ENCODE measurements around the gene PARM1.

PARM1 gene

DNA sequence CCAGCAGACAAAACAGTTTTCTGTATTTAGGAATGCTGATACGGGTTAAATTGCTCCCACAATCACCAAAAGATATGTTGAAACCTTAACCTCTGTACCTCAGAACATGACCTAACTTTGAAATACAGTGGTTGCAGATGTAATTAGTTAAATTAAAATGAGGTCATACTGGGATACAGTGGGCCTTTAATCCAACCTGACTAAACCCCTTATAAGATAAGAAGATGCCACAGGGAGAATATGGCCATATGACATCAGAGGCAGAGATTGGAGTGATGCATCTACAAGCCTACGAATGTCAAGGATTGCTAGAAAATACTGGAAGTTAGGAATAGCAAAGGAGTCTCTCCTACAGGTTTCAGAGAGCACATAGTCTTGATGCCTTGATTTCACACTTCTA lies 32.1 kb upstream of the PARM1 start:
- TF ChIP-seq, protein P1, sequence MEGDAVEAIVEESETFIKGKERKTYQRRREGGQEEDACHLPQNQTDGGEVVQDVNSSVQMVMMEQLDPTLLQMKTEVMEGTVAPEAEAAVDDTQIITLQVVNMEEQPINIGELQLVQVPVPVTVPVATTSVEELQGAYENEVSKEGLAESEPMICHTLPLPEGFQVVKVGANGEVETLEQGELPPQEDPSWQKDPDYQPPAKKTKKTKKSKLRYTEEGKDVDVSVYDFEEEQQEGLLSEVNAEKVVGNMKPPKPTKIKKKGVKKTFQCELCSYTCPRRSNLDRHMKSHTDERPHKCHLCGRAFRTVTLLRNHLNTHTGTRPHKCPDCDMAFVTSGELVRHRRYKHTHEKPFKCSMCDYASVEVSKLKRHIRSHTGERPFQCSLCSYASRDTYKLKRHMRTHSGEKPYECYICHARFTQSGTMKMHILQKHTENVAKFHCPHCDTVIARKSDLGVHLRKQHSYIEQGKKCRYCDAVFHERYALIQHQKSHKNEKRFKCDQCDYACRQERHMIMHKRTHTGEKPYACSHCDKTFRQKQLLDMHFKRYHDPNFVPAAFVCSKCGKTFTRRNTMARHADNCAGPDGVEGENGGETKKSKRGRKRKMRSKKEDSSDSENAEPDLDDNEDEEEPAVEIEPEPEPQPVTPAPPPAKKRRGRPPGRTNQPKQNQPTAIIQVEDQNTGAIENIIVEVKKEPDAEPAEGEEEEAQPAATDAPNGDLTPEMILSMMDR (IDR thresholded peaks at IDR 0.05): no peak

DNA sequence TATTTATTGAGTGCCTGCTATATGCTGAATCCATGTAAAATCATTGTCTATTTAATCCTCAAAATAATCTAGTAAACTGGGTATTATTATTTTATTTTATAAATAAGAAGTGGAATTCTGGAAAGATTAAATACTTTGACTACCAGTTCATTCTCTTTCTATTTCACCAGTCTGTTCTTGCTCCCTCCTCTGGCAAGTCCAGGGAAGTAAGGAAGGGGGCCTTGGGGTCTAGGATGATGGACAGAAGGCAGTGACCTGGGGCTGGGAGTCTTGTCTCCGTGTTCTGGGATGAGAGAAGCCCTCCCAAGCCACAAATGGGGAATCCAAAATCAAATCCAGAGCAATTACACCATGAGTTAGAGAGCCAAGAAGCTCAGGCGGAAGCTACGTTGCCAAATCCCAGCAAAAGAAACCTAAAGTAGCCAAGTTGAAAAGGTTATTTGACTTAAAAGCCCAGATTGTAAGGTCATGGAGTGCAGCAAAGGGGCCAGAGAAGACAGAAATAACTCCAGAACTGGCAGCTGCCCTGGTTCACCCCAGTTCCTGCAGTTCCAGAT lies 28.3 kb upstream of the PARM1 start:
- TF ChIP-seq, protein P1 (IDR thresholded peaks at IDR 0.05): no peak

DNA sequence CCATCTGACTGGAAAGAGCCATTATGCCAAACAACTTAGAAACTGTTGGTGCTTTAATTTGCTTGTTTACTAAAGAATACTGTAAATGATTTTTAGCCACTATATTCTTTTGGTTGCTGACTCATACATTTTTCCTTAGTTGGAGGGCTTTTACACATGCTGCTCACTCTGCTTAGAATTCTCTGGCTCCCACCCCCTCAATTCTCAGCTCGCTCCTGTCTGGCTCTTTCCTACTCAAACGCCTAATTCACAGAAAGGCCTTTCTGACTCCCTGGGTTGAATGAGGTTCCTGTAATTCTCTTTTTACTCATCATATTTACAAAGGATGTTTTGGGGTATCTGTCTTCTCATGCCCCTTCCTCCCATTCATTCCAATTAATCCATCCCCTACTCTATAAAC lies 26.1 kb upstream of the PARM1 start:
- TF ChIP-seq, protein P1 (IDR thresholded peaks at IDR 0.05): no peak

DNA sequence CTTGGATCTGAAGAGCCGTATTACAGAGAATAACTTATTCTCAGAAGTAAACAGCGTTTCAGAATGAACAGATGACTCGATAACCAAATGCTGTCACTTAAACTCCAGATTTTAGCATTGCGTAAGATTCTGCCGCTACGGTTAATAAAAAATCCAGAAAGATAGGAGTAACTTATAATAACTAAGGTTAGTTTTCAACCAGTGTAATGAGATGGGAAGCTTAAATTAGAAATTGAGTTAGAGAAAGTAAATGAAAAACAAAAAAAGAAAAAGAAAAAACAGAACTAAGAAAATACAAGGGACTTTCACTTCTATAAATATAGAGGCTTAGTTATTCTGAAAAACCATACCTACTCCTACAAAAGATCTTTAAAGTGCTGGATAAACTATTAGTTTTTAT lies 13.1 kb upstream of the PARM1 start:
- TF ChIP-seq, protein P1 (IDR thresholded peaks at IDR 0.05): no peak

DNA sequence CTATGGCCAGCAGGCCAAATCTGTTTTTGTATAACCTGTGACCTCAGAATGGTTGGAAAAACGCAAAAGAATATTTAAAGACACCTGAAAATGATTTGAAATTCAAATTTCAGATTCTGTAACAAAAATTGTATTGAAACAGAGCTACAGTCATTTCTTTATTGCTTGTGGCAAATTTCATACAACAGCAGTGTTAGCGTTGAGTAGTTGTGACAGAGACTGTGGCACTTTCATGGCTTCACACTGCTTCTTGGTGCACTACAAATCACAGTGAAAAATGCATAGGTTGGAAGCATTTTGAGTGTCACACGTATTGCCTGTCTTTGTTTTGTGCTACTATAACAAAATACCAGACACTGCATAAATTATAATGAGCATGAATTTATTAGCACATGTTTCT lies 12.2 kb upstream of the PARM1 start:
- TF ChIP-seq, protein P1 (IDR thresholded peaks at IDR 0.05): no peak

DNA sequence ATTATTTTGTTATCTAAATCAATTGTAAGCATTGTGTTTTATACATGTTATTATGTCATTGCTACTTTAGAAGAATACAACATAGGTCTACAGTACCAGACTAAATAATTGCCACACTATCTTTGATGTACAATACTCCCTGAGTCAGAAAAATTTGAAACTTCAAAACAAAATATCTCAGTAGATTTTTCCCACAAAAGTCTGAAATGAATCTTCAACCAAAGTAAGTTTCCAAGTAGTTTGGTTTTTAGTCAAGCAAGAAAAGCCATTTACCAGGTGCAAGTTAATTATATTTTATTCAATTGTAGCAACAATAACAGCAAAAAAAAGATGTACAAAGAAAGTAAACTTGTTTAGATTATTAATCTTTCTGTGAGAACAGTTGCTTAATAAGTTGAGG lies 11.4 kb upstream of the PARM1 start:
- TF ChIP-seq, protein P1 (IDR thresholded peaks at IDR 0.05): no peak

DNA sequence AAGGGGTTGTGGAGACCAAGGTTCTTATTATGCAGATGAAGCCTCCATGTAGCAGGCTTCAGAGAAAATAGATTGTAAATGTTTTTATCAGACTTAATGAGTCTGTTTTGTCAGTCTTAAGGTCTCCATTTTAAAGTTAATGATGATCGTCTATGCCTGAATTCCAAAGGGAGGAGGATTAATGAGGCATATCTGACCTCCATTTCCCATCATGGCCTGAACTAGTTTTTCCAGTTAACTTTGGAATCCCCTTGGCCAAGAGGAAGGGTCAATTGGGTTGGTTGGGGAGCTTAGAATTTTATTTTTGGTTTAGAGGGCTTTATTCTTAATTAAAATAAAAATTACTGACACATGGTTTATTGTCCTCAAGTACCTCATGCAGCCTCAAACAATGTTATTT lies 6.9 kb upstream of the PARM1 start:
- TF ChIP-seq, protein P1 (IDR thresholded peaks at IDR 0.05): no peak

DNA sequence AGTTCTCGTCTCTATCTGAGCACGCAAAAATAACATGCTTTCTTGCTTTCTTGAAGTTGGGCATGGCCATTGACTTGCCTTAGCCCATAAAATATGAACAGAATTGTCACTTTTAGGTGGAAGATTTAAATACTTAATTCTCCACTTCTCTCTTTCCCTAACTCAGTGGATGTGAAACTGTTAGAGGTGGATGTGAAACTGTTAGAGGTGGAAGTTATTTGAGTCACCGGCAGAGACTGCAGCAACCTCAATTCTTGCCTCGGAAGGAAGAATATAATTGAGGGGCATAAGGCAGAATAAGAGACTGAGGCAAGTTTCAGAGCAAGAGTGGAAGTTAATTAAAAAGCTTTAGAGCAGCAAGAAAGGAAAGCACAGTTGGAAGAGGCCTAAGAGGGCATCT lies 2.8 kb upstream of the PARM1 start:
- TF ChIP-seq, protein P1 (IDR thresholded peaks at IDR 0.05): no peak
